ENCODE measurements around the gene HYAL2.

GRCh38 chr3:50355829-50356552 is 33.4 kb upstream of the HYAL2 start:
- TF ChIP-seq RCOR1 (IDR thresholded peaks at IDR 0.05; ENCODE audit: low read depth, low read length), result no peak
- TF ChIP-seq RNF2 (IDR thresholded peaks at IDR 0.05; ENCODE audit: borderline replicate concordance, low read depth), result no peak
- no peak for TF ChIP-seq CTCF (IDR thresholded peaks at IDR 0.05)
- TF ChIP-seq KDM1A (IDR thresholded peaks at IDR 0.05; ENCODE audit: low read depth), result no peak
- TF ChIP-seq POLR2A (IDR thresholded peaks at IDR 0.05; ENCODE audit: low read length), result no peak
- TF ChIP-seq RAD21 (conservative IDR thresholded peaks at IDR 0.05 in 1 of 2, IDR thresholded peaks at IDR 0.05 in 1 of 2), result no peak
- no peak for TF ChIP-seq BCL3 (IDR thresholded peaks at IDR 0.05)
- no peak for TF ChIP-seq HES2 (IDR thresholded peaks at IDR 0.05)
- no peak for TF ChIP-seq MAFK (IDR thresholded peaks at IDR 0.05; ENCODE audit: partially characterized antibody)
- no peak for TF ChIP-seq USF2 (IDR thresholded peaks at IDR 0.05)
- TF ChIP-seq HDAC2 (IDR thresholded peaks at IDR 0.05), result no peak
- TF ChIP-seq MAX (IDR thresholded peaks at IDR 0.05), result no peak
- TF ChIP-seq NR3C1 (IDR thresholded peaks at IDR 0.05), result no peak

Measured in A549 (cell line).